Effector memory CD8-positive, alpha-beta T cell (primary cell): ENCODE results near the gene DNPH1.

Source experiments
- ATAC-seq: fragments of 150-1000 bp; cut with Tn5 transposase; replicated peaks from 2 replicates; pipeline ENCODE4 v1.10.0; 2021; ENCODE audit warnings: mild to moderate bottlenecking, moderate library complexity
- DNase-seq, 3 experiments: peaks; one replicate each; pipeline ENCODE4 v3.0.0; 2021
- H3K27ac Mint-ChIP-seq, 2 donors: one replicate each; pipeline ENCODE4 v1.8.0; 2022; ENCODE audit warnings: mild to moderate bottlenecking in 2 of 2, mixed read lengths in 2 of 2, moderate library complexity in 2 of 2
- H3K27me3 Mint-ChIP-seq, 2 donors: one replicate each; pipeline ENCODE4 v1.8.0; 2022; ENCODE audit warnings: mixed read lengths in 2 of 2
- H3K36me3 Mint-ChIP-seq: one replicate; pipeline ENCODE4 v1.8.0; 2022; ENCODE audit warnings: mild to moderate bottlenecking, moderate library complexity, mixed read lengths; ENCODE audit not compliant: insufficient read depth
- H3K4me1 Mint-ChIP-seq, 2 donors: one replicate each; pipeline ENCODE4 v1.8.0; 2022; ENCODE audit warnings: low read depth in 2 of 2, mixed read lengths in 2 of 2
- H3K4me3 Mint-ChIP-seq, 2 donors: one replicate each; pipeline ENCODE4 v1.8.0; 2022; ENCODE audit warnings: mild to moderate bottlenecking in 2 of 2, mixed read lengths in 2 of 2, moderate library complexity in 2 of 2
- H3K9me3 Mint-ChIP-seq, 2 donors: one replicate each; pipeline ENCODE4 v1.8.0; 2022; ENCODE audit warnings: mixed read lengths in 2 of 2

The DNPH1 gene

DNA sequence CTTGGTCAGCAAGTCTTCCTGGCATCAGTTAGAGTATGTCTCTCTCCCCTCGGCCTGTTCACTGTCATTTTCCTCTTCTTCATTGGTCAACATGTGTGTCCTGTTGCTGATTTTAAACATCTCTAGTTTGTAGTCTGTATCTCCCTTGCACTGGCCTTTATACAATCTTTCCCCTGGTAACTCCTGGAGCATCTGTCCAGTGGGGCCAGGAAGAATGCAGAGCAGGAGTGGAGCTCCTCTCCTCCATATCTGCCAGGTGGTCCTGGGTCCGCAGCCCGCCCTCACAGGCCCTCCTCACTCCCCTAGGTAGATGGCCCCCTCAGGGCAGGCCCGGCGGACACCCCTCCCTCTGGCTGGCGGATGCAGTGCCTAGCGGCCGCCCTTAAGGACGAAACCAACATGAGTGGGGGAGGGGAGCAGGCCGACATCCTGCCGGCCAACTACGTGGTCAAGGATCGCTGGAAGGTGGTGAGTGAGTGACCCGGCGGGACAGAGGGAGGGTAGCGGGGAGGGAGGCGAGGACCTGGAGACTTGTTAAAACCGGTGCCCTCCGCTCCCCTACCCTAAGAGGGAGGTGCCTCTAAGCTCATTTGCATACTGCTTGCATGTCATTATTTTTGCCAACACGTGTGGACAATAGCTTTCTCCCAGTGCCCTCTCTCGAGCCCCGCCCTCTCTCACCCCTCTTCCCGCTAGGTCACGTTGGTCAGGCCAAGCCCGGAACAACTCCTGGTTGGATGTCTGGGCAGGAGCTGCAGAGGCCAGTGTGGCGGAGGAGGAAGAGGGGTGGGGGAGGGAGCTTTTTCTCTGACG is 17.2 kb upstream of the DNPH1 start:
- Mint-ChIP-seq H3K36me3 (peaks cover 3% of the 10 kb centered on the region), H3K4me1 (peaks cover 10 to 12% of the 10 kb centered on the region in 2 donors), H3K27me3 (peaks cover 9 to 10% of the 10 kb centered on the region in 2 donors), H3K27ac (peak overlapping the region; percentile 82 to 93), H3K9me3 (no peaks in the 10 kb centered on the region), H3K4me3 (peak overlapping the region; percentile 85 to 87)
- no peak for ATAC-seq
- DNase-seq: no peak

DNA sequence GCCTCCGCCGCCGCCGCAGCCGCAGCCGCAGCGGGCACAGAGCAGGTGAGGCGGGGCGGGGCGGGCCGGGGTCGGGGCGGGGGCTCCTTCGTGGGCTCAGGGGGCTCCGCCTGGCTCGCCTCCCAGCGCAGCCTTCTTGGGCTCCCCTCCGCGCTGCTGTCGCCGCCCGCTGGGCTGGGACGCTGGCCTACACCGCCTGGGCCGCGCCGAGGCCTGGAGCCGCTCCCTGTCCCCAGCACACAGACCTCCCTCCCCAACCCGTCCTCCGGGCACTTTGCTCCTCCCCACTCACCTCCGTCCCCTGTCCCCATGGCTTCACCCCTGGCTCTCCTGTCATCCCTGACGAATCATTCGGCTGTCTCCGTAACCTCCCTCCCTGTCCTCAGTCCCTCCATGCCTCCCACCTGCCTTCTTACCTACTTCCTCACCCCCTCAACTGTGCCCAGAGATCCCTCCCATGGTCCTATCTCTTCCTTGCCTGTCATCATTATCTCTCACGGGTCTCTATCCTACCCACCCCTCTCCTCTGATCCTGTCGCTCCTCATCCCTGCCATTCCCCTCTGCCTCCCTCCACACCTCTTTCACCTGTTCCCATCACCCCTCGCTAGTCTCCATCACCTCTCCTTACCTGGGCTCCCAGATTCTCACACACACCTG is 14.5 kb upstream of the DNPH1 start:
- DNase-seq (no peak), ATAC-seq (no peak)
- Mint-ChIP-seq H3K4me1 (peaks cover 10 to 12% of the 10 kb centered on the region in 2 donors), H3K27me3 (peaks cover 10 to 18% of the 10 kb centered on the region in 2 donors), H3K4me3 (no peak overlapping the region), H3K36me3 (peaks cover 3% of the 10 kb centered on the region), H3K9me3 (no peaks in the 10 kb centered on the region), H3K27ac (no peak overlapping the region)

DNA sequence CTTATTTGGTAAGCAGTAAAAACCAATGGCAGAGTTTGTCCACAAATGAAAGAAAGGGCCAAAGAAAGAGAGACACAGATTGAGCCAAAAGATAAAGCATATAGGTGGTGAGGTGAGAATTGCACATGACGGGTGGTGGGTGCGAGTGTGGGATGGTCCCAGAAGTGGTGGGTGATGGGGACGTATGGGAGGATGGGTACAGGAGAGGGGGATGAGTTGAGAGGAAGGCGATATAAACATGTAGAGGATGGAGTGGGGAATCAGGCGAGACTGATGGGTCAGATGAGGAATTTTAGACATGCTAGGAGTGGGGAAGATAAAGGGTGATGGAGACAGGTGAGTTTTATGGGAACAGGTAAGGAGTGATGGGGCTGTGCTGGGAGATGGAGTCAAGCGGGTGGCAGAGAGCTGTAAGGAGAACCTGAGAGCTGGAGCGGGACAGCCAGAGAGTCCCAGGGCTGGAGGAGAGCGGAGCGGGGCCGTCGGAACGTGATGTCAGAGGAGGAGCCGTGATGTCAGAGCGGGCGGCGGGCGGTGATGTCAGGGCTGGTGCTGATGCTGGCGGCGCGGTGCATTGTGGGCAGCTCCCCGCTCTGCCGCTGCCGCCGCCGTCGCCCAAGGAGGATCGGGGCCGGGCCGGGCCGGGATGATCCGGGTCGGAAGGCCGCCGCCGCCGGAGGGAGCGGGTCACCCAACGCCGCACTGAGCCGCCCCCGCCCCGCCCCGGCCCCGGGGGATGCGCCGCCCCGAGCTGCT is 13.8 kb upstream of the DNPH1 start, which contains the start of gene TTBK1:
Gene TTBK1 (plus strand): TSS at position 574 of the 756 bp plus-strand sequence. CDS start 3,180 bp downstream, outside the sequence.
- Mint-ChIP-seq H3K36me3 (peaks cover 3% of the 10 kb centered on the region), H3K9me3 (no peaks in the 10 kb centered on the region), H3K4me3 (no peak within 1 kb of the TSS), H3K27ac (no peak within 1 kb of the TSS), H3K4me1 (peaks cover 10 to 12% of the 10 kb centered on the region in 2 donors), H3K27me3 (peaks cover 16 to 19% of the 10 kb centered on the region in 2 donors)
- peak; percentile 6 for ATAC-seq
- peak; percentile 25 to 30 (median 29) for DNase-seq

DNA sequence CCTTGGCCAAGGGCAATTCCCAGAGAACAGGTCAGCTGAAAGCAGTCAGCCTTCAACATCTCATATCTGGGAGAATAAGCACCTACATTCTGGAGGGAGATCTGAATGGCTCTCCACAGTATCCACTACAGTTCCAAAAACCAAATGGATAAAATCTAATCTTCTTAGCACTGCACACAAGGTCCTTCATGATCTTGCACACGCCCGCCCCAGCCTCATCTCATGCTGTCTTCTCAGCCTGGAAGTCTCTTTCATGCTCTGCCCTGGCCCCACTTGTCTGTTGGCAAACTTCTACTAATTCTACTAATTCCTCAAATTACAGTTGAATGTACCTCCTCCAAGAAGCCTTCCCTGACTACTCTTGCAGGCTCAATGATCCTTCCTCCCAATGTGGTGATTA is 12.2 kb upstream of the DNPH1 start:
- H3K27me3 Mint-ChIP-seq: peaks cover 32 to 35% of the 10 kb centered on the region in 2 donors
- H3K4me1 Mint-ChIP-seq: no peaks in the 10 kb centered on the region
- no peaks in the 10 kb centered on the region for H3K9me3 Mint-ChIP-seq
- ATAC-seq (no peak), DNase-seq (no peak)
- H3K36me3 Mint-ChIP-seq: peaks cover 3% of the 10 kb centered on the region
- H3K27ac Mint-ChIP-seq: no peak overlapping the region
- H3K4me3 Mint-ChIP-seq: no peak overlapping the region

DNA sequence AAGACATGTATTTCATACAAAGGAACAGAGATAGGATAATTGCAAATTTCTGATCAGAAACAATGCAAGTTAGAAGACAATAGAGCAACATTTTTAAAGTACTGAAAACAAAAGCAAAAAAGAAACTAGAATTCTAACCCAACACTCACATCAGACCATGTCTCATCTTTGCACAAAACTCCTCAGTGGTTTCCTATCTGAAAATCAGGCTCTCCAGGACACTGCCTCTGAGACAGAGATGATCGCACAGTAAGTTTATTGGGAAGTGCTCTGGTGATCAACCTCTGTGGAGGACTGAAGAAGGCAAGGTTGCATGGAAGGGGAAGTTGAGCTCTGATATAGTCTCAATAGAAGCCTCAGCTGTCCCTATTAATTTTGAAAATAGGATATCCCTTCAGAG is 11.7 kb upstream of the DNPH1 start:
- H3K4me3 Mint-ChIP-seq: no peak overlapping the region
- no peaks in the 10 kb centered on the region for H3K36me3 Mint-ChIP-seq
- DNase-seq (no peak), ATAC-seq (no peak)
- H3K4me1 Mint-ChIP-seq: no peaks in the 10 kb centered on the region
- H3K27me3 Mint-ChIP-seq: peaks cover 37% of the 10 kb centered on the region in 2 donors
- no peak overlapping the region for H3K27ac Mint-ChIP-seq
- H3K9me3 Mint-ChIP-seq: no peaks in the 10 kb centered on the region

DNA sequence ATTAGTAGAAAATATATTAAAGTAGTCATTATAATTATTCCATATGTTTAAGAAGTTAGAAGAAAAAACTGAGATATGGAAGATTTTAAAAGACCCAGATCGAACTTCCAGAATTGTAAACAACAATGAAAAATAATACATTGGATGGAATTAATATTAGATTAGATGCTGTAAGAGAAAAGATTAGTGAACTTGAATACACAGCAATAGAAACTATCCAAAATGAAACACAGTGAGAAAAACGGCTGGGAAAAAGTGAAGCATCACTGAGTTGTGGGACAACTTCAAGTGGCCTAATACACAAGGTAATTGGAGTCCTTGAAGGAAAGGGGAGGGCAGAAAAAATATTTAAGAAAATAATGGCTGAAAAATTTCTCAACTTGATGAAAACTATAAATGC is 9.8 kb upstream of the DNPH1 start:
- Mint-ChIP-seq H3K27me3 (peaks cover 43 to 47% of the 10 kb centered on the region in 2 donors), H3K27ac (no peak overlapping the region), H3K9me3 (no peaks in the 10 kb centered on the region), H3K4me1 (no peaks in the 10 kb centered on the region), H3K36me3 (no peaks in the 10 kb centered on the region), H3K4me3 (no peak overlapping the region)
- no peak for ATAC-seq
- no peak for DNase-seq

DNA sequence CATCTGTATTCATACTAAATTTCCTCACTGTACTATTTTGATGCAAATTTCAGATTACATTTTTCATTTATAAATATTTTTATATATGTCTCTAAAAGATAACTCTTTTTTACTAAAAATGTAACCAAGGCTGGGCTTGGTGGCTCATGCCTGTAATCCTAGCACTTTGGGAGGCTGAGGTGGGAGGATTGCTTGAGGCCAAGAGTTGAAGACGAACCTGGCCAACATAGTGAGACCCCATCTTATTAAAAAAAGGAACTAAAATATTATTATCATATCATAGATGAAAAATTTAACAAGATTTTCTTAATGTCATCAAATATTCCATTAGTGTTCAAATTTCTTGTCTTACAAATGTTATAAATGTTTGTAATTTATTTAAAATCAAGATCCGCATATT is 6.6 kb upstream of the DNPH1 start:
- H3K4me1 Mint-ChIP-seq: no peaks in the 10 kb centered on the region
- no peak overlapping the region for H3K27ac Mint-ChIP-seq
- peaks cover 60 to 75% of the 10 kb centered on the region in 2 donors for H3K27me3 Mint-ChIP-seq
- no peak overlapping the region for H3K4me3 Mint-ChIP-seq
- no peaks in the 10 kb centered on the region for H3K9me3 Mint-ChIP-seq
- DNase-seq: no peak
- H3K36me3 Mint-ChIP-seq: no peaks in the 10 kb centered on the region
- ATAC-seq: no peak

DNA sequence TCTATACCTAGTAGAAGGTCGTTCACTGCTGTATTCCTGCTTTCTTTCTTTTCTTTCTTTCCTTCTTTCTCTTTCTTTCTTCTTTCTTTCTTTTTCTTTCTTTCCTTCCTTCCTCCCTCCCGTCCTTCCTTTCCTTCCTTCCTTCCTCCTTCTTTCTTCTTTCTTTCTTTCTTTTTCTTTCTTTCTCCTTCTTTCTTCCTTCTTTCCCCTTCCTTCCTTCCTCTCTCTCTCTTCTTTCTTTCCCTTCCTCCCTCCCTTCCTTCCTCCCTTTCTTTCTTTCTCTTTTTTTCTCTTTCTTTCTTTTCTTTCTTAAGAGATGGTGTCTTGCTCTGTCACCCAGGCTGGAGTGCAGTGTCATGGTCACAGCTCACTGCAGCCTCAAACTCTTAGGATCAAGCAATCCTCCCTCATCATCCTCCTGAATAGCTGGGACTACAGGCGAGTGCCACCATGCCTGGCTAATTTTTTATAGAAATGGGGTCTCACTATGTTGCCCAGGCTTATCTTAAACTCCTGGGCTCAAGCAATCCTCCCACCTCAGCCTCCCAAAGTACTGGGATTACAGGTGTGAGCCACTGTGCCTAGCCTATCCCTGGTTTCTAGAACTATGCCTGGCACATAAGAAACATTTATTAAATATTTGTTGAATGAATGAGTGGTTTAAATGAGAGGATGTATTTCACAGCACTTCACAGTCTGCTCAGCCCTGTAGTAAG is 2.6 kb upstream of the DNPH1 start:
- Mint-ChIP-seq H3K4me3 (no peak overlapping the region), H3K36me3 (peaks cover under 1% of the 10 kb centered on the region), H3K27ac (peak overlapping the region in 1 of 2 donors; percentile 30), H3K27me3 (peaks cover 31 to 48% of the 10 kb centered on the region in 2 donors), H3K9me3 (no peaks in the 10 kb centered on the region), H3K4me1 (peaks cover 13 to 18% of the 10 kb centered on the region in 2 donors)
- no peak for DNase-seq
- ATAC-seq: no peak

DNA sequence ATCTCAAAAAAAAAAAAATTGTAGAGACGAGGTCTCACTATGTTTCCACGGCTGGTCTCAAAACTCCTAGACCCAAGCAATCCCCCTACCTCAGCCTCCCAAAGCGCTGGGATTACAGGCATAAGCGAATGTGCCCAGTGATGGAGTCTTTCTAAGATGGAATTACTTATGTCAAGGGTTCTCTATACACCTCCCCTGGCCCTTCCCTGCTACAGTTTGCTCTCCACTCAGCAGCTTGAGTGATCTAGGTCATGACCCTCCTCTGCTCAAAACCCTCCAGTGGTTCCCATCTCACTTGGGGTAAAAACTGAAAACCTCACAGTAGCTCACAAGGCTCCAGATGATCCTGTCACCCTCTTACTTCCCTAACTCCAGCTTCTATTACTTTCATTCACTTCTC is 1.8 kb upstream of the DNPH1 start:
- ATAC-seq: no peak
- peaks cover 9% of the 10 kb centered on the region for H3K36me3 Mint-ChIP-seq
- H3K4me3 Mint-ChIP-seq: no peak overlapping the region
- peak overlapping the region in 1 of 2 donors; percentile 30 for H3K27ac Mint-ChIP-seq
- peaks cover 24 to 39% of the 10 kb centered on the region in 2 donors for H3K27me3 Mint-ChIP-seq
- peaks cover 13 to 20% of the 10 kb centered on the region in 2 donors for H3K4me1 Mint-ChIP-seq
- no peaks in the 10 kb centered on the region for H3K9me3 Mint-ChIP-seq
- DNase-seq: no peak

DNA sequence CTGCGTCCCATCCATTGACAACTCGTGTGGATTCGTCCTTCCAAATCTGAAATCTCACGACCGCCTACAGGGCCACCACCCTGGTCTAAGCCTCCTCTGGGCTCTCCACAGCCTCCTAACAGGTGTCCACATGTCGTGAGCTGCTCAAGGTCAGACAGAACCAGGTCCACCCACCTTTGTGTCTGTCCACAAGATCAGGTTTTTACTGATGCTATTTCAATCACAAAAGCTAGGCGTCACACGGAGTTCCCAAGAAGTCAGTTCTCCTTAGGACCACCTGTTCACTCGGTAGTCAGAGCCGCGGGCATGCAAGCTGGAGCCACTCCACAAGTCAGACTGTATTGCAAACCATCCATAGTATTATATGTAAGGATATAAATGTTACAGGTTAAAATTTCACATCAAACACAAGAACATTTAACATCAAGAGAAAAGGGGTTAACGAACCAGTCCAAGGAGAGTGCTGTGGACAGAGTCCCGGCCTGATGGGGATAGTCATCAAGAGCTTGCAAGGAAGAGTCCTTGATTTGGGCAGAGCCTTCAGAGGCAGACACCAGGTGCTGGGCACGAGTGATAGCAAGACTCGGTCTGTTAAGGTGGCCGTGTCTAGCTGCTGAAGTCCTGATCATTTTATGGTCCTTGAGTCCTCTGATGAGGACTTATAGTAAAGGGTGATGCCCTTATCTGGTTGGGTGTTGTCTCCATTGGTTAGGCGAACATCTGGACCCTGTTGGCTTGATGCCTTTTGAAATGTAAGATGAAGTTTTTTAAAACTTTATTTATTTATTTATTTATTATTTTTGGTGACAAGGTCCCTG is 731 bp upstream of the DNPH1 start:
- peaks cover 17 to 25% of the 10 kb centered on the region in 2 donors for H3K4me1 Mint-ChIP-seq

DNA sequence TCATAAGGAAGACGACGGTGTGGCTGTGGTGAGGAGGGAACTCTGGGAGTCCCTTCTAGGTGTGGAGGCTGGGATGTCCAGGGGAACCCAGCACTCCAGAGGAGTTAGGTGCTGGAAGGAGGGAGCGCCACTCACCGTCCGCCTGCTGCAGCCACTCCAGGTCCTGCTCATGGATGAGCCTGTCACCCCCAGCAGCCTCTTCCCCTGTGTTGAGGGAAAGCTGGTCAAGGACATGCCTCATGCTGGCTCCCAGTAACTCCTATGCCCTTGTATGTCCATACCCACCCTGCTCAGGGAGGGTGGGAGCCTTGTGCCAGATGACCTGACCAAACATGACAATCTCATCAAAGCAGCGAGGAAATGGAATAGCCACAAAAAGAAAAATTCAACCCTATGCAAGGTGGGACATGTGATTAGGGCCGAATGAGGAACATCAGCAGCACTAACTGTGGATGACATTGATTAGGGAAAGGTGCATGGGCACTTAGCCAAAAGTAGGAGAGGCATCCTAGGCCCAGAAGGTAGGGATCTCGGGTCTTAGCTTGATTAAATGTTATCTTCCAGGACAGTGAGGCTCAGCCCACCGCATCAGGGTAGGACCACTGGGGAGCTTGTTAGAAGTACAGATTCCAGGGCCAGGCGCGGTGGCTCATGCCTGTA is 3.0 kb downstream of the DNPH1 start:
- DNase-seq (no peak), ATAC-seq (no peak)
- peaks cover 28 to 40% of the 10 kb centered on the region in 2 donors for H3K4me1 Mint-ChIP-seq
- peaks cover 30% of the 10 kb centered on the region for H3K36me3 Mint-ChIP-seq
- no peak overlapping the region for H3K4me3 Mint-ChIP-seq
- peaks cover 2 to 4% of the 10 kb centered on the region in 2 donors for H3K27me3 Mint-ChIP-seq
- no peaks in the 10 kb centered on the region for H3K9me3 Mint-ChIP-seq
- H3K27ac Mint-ChIP-seq: peak overlapping the region; percentile 97 to 99

More for the DNA sequence above, 731 bp upstream of the DNPH1 start:
- Mint-ChIP-seq H3K9me3 (no peaks in the 10 kb centered on the region), H3K36me3 (peaks cover 13% of the 10 kb centered on the region), H3K27me3 (peaks cover 19 to 31% of the 10 kb centered on the region in 2 donors), H3K4me3 (peak overlapping the region; percentile 86 to 87), H3K27ac (peak overlapping the region; percentile 86 to 89)
- peak; percentile 1 for ATAC-seq
- no peak for DNase-seq

DNA sequence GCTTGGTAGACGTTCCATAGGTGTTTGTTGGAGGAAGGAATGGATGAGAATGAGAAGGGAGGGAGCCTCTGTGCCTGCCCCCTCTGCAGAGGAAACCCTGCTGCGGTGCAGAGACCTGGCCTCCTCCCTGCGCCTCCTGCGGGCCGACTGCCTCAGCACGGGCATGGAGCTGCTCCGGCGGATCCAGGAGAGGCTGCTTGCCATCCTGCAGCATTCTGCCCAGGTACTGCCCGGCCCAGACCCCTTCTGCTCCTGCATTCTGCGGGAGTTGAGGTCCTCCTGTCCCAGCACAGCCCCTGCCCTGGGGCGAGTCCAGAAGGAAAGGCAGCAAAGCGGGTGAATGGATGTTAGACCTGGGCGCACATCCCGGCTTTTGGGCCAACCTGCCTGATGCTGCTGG is 6.1 kb downstream of the DNPH1 start:
- ATAC-seq (no peak), DNase-seq (no peak)
- no peaks in the 10 kb centered on the region for H3K9me3 Mint-ChIP-seq
- no peak overlapping the region for H3K4me3 Mint-ChIP-seq
- H3K36me3 Mint-ChIP-seq: peaks cover 31% of the 10 kb centered on the region
- H3K27me3 Mint-ChIP-seq: no peaks in the 10 kb centered on the region
- peaks cover 21 to 28% of the 10 kb centered on the region in 2 donors for H3K4me1 Mint-ChIP-seq
- peak overlapping the region; percentile 97 to 99 for H3K27ac Mint-ChIP-seq
